Calu3 (cell line): ENCODE data around the gene PSMD6. TPM values are rescaled to one million over a fixed set of nuclear protein-coding genes. Genes with fewer than 3 reads are reported as not detected.

Source experiments
- BruUV-seq: library from RNA; stranded (reverse); fragments of 400-500 nt; replicated peaks from 2 replicates; lab custom pipeline; 2021; lab: Mats Ljungman, UMichigan
- CTCF ChIA-PET: fragments of 300-600 bp; sonication (Branson Sonifier 250); formaldehyde crosslinking; loops from one replicate; lab custom pipeline; 2022; ENCODE audit warnings: antibody characterized with exemption; lab: Charles Lee
- DNase-seq: peaks from one replicate; pipeline ENCODE4 v3.0.0; 2022
- H3K27ac Mint-ChIP-seq: one replicate; pipeline ENCODE4 v1.8.0; 2022; ENCODE audit warnings: mixed read lengths; ENCODE audit not compliant: unreplicated experiment
- H3K27me3 Mint-ChIP-seq: one replicate; pipeline ENCODE4 v1.8.0; 2022; ENCODE audit warnings: mixed read lengths; ENCODE audit not compliant: unreplicated experiment
- H3K36me3 Mint-ChIP-seq: one replicate; pipeline ENCODE4 v1.8.0; 2022; ENCODE audit warnings: mild to moderate bottlenecking, moderate library complexity, mixed read lengths; ENCODE audit not compliant: insufficient read depth, unreplicated experiment
- H3K4me1 Mint-ChIP-seq: one replicate; pipeline ENCODE4 v1.8.0; 2022; ENCODE audit warnings: mild to moderate bottlenecking, low read depth, mixed read lengths; ENCODE audit not compliant: unreplicated experiment
- H3K4me3 Mint-ChIP-seq: one replicate; pipeline ENCODE4 v1.8.0; 2022; ENCODE audit warnings: mild to moderate bottlenecking, low read depth, moderate library complexity, mixed read lengths; ENCODE audit not compliant: unreplicated experiment
- H3K9me3 Mint-ChIP-seq: one replicate; pipeline ENCODE4 v1.8.0; 2022; ENCODE audit warnings: low read depth, mixed read lengths; ENCODE audit not compliant: unreplicated experiment
- intact Hi-C: fragments of 100-400 bp; cut with micrococcal nuclease; formaldehyde crosslinking; loops from one replicate; pipeline ENCODE4 v1.10.0; 2022; ENCODE audit not compliant: unreplicated experiment
- total RNA-seq: library from RNA; stranded (reverse); gene quantifications from 2 replicates; pipeline ENCODE4 v1.2.3, GENCODE V29; 2022
- TF ChIP-seq, protein P1 (sequence below): fragments of 200-600 bp; IDR thresholded peaks from one replicate; pipeline ENCODE4 v1.8.0; 2022; ENCODE audit warnings: antibody characterized with exemption; ENCODE audit not compliant: unreplicated experiment

PSMD6 gene
- total RNA-seq, 1 experiment from 2014 or later: 73.3 TPM

DNA sequence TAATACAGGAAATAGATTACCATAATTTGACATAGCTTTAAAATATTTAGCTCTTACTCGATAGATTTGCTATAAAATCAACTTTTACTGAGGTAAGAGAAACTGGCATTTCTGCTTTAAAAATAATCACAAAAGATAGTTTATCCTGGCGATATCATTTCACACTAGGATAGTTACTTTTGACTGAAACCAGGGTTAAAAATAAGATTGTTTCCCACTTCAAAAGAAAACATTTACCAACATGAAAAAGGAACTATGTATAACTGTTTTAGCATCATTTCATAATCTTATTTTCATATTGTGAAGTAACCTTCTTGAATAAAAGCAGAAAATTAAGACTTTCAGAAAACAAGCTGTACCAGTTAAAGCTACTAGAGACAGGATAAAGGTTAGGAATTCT lies 15.3 kb downstream of the PSMD6 start:
- no peak overlapping the region for H3K4me3 Mint-ChIP-seq
- CTCF ChIA-PET: interaction anchor here (0.7 kb wide), 1 partner anchor 126 kb away, joined by 3 read pairs; no protein-coding TSS in a partner anchor
- peaks cover 22% of the 10 kb centered on the region for H3K36me3 Mint-ChIP-seq
- no peak for DNase-seq
- BruUV-seq: no TSS peak
- TF ChIP-seq, protein P1, sequence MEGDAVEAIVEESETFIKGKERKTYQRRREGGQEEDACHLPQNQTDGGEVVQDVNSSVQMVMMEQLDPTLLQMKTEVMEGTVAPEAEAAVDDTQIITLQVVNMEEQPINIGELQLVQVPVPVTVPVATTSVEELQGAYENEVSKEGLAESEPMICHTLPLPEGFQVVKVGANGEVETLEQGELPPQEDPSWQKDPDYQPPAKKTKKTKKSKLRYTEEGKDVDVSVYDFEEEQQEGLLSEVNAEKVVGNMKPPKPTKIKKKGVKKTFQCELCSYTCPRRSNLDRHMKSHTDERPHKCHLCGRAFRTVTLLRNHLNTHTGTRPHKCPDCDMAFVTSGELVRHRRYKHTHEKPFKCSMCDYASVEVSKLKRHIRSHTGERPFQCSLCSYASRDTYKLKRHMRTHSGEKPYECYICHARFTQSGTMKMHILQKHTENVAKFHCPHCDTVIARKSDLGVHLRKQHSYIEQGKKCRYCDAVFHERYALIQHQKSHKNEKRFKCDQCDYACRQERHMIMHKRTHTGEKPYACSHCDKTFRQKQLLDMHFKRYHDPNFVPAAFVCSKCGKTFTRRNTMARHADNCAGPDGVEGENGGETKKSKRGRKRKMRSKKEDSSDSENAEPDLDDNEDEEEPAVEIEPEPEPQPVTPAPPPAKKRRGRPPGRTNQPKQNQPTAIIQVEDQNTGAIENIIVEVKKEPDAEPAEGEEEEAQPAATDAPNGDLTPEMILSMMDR: no peak
- H3K9me3 Mint-ChIP-seq: no peaks in the 10 kb centered on the region
- H3K4me1 Mint-ChIP-seq: no peaks in the 10 kb centered on the region
- H3K27me3 Mint-ChIP-seq: no peaks in the 10 kb centered on the region
- intact Hi-C loops: no loop called here
- no peak overlapping the region for H3K27ac Mint-ChIP-seq

DNA sequence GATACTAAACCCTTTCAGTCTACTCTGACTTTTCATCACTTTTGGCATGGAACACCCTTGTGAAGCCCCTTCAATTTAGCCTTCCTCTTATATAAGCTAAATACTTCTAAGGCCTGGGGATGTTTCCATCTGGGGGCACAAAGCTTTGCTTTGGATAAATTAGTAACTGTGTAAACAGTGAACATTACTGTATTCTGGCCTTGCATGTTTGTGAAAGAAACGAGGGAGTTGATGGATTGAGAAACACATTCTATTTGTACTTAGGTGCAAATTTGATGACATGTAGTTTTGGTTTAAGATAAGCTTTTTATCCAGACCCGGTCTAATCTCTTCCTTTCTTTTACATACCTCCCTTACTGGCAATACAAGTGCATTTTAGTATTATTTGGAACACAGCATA lies 19.7 kb downstream of the PSMD6 start:
- DNase-seq: no peak
- Mint-ChIP-seq H3K27me3 (no peaks in the 10 kb centered on the region), H3K9me3 (no peaks in the 10 kb centered on the region), H3K36me3 (peaks cover 17% of the 10 kb centered on the region), H3K4me3 (no peak overlapping the region), H3K4me1 (no peaks in the 10 kb centered on the region), H3K27ac (no peak overlapping the region)
- TF ChIP-seq, protein P1: no peak
- CTCF ChIA-PET: no interaction called here
- intact Hi-C loops: no loop called here
- no TSS peak for BruUV-seq

DNA sequence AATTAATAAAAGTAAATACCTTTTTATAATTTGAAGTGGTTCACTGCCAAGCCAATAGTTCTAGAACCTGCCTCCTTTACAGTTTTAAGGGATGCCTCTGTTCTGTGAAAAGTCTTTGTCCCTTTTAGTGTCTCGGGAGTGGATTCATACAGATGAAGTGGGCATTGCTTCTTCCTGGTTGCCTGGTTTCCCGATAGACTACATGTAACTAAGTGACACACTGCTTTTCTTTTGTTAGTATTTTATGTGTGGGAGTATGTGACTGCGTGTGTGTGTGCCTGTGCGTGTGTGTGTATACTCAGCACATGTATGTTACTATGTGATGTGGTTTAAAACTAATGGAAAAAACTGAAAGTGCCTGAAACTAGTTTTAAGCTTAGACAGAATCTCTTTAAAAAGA lies 21.1 kb downstream of the PSMD6 start:
- CTCF ChIA-PET: no interaction called here
- intact Hi-C loops: no loop called here
- TF ChIP-seq, protein P1: no peak
- H3K27ac Mint-ChIP-seq: no peak overlapping the region
- BruUV-seq: no TSS peak
- H3K36me3 Mint-ChIP-seq: peaks cover 25% of the 10 kb centered on the region
- H3K4me3 Mint-ChIP-seq: no peak overlapping the region
- no peaks in the 10 kb centered on the region for H3K4me1 Mint-ChIP-seq
- no peaks in the 10 kb centered on the region for H3K27me3 Mint-ChIP-seq
- no peaks in the 10 kb centered on the region for H3K9me3 Mint-ChIP-seq
- DNase-seq: no peak

DNA sequence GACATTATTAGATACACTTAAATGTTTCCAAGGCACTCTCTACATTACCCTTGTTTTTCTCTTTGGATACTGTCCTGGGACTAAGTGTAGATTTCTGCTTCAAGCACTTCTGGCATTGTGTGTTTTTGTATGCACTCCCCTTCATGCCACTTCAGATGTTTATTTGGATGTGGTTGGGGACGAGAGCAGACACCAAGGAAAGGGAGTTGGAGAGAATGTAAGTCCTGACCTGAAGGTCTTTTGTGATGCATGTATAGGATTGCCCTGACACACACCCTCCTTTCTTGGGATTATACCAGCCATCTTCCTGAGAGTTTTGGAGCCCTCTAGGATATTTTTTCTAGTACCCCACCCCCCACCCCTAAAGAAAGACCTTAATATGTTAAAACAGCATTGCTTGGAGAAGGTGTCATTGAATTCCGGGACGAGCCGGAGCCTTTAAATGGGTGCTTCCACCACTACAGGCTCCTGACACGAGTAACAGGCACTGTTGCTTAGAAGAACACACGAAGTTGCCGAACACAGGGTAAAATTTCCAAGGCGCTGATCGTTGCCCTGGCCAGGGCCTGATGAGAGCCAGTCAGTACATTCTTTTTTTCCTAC lies 22.7 kb downstream of the PSMD6 start:
- BruUV-seq: no TSS peak
- CTCF ChIA-PET: no interaction called here
- H3K9me3 Mint-ChIP-seq: no peaks in the 10 kb centered on the region
- H3K4me3 Mint-ChIP-seq: no peak overlapping the region
- no peaks in the 10 kb centered on the region for H3K4me1 Mint-ChIP-seq
- peaks cover 40% of the 10 kb centered on the region for H3K36me3 Mint-ChIP-seq
- no peak for DNase-seq
- H3K27ac Mint-ChIP-seq: peak overlapping the region; percentile 15
- TF ChIP-seq, protein P1: no peak
- H3K27me3 Mint-ChIP-seq: no peaks in the 10 kb centered on the region
- intact Hi-C loops: no loop called here
